Osteoblast (primary cell): Measurements from ENCODE around the gene C1R. TPM values are rescaled to one million over a fixed set of nuclear protein-coding genes. Genes with fewer than 3 reads are reported as not detected.
"Not testable (repeated sequence)": the region's sequence is repeated elsewhere in the genome, so short reads cannot be mapped to it uniquely, and the experiment has no call there.

Experiments used
- DNase-seq: peaks from one replicate; pipeline ENCODE4 v3.0.0; 2011; ENCODE audit warnings: low spot score, mixed read lengths; ENCODE audit not compliant: insufficient read length; ENCODE audit errors: missing footprints
- H2AFZ ChIP-seq: 2 replicates; pipeline ENCODE4 v1.6.0; 2011; ENCODE audit warnings: mild to moderate bottlenecking, low read length
- H3K27ac ChIP-seq: 2 replicates; pipeline ENCODE4 v1.5.1; 2011; ENCODE audit warnings: mild to moderate bottlenecking, low read depth, low read length, moderate library complexity
- H3K27me3 ChIP-seq: 2 replicates; pipeline ENCODE4 v1.6.0; 2012; ENCODE audit warnings: mild to moderate bottlenecking, control low read depth, inconsistent platforms, low read length, moderate library complexity; ENCODE audit not compliant: insufficient read depth
- H3K36me3 ChIP-seq: 2 replicates; pipeline ENCODE4 v1.5.1; 2011; ENCODE audit warnings: mild to moderate bottlenecking, low read length, control low read depth, moderate library complexity; ENCODE audit not compliant: insufficient read depth
- H3K4me1 ChIP-seq: 2 replicates; pipeline ENCODE4 v1.5.1; 2011; ENCODE audit warnings: mild to moderate bottlenecking, low read length, control low read depth, moderate library complexity; ENCODE audit not compliant: insufficient read depth
- H3K4me2 ChIP-seq: 2 replicates; pipeline ENCODE4 v1.6.0; 2011; ENCODE audit warnings: mild to moderate bottlenecking, low read length; ENCODE audit not compliant: insufficient read depth
- H3K4me3 ChIP-seq: fragments of 200-600 bp; sonication (generic); 3 replicates; pipeline ENCODE4 v1.5.1; 2012; ENCODE audit warnings: mild to moderate bottlenecking, low read length, inconsistent platforms; ENCODE audit not compliant: insufficient read depth
- H3K79me2 ChIP-seq: 2 replicates; pipeline ENCODE4 v1.6.0; 2012; ENCODE audit warnings: mild to moderate bottlenecking, low read length, control low read depth, inconsistent platforms; ENCODE audit not compliant: insufficient read depth
- H3K9me3 ChIP-seq: 2 replicates; pipeline ENCODE4 v1.5.1; 2011; ENCODE audit warnings: low read depth, low read length, control low read depth
- H4K20me1 ChIP-seq: 2 replicates; pipeline ENCODE4 v1.6.0; 2012; ENCODE audit warnings: mild to moderate bottlenecking, low read length, control low read depth; ENCODE audit not compliant: insufficient read depth
- CTCF ChIP-seq: IDR thresholded peaks from 2 replicates; pipeline ENCODE4 v1.5.1; 2011; ENCODE audit warnings: mild to moderate bottlenecking, low read depth, low read length, moderate library complexity; ENCODE audit errors: extremely low read depth
- total RNA-seq: library from RNA; depleted of rRNA; stranded (reverse); fragments of >200 nt; gene quantifications from 2 replicates; pipeline ENCODE4 v1.2.3, GENCODE V29; 2012

C1R gene
- total RNA-seq, 1 donor, result 330 TPM

GRCh38 chr12:7058163-7058845 lies 33.9 kb downstream of the C1R start:
- H3K79me2 ChIP-seq, result no peaks in the 10 kb centered on the region
- no peak overlapping the region for H3K27ac ChIP-seq
- no peaks in the 10 kb centered on the region for H3K9me3 ChIP-seq
- no peak overlapping the region for H2AFZ ChIP-seq
- peaks cover 17% of the 10 kb centered on the region for H3K4me1 ChIP-seq
- no peaks in the 10 kb centered on the region for H4K20me1 ChIP-seq
- H3K4me2 ChIP-seq, result no peak overlapping the region
- no peaks in the 10 kb centered on the region for H3K36me3 ChIP-seq
- no peak overlapping the region for H3K4me3 ChIP-seq
- no peak for TF ChIP-seq CTCF
- H3K27me3 ChIP-seq, result peaks cover 12% of the 10 kb centered on the region
- no peak for DNase-seq

DNA sequence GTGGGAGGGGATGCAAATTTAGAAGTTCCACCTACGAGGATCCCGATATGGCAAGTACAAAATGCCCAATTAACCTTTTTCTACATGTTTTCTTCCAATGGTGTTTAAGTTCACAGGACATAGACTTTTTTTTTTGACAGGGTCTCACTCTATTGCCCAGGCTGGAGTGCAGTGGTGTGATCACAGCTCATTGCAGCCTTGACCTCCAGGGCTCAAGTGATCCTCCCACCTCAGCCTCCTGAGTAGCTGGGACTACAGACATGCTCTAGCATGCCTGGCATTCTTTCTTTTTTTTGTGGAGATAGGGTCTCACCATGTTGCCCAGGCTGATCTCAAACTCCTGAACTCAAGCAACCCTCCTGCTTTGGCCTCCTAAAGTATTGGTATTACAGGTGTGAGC lies 36.5 kb downstream of the C1R start:
- H3K27me3 ChIP-seq, result peaks cover 26% of the 10 kb centered on the region
- H3K4me3 ChIP-seq, H3K79me2 ChIP-seq, H3K4me1 ChIP-seq, H3K36me3 ChIP-seq, H2AFZ ChIP-seq, H3K9me3 ChIP-seq, H3K4me2 ChIP-seq, H4K20me1 ChIP-seq, DNase-seq, H3K27ac ChIP-seq: not testable (repeated sequence)

DNA sequence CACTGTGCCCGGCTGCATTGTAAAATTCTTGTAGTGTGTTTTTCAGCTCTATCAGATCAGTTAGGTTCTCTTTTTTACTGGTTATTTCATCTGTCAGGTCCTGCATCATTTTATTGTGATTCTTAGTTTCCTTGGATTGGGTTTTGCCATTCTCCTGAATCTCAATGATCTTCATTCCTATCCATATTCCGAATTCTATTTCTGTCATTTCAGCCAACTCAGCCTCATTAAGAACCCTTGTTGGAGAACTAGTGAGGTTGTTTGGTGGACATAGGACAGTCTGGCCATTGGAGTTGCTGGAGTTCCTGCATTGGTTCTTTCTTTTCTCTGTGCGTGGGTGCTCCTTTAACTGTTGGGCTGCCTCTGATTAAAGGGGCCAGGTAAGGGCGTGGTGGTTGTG lies 37.3 kb downstream of the C1R start:
- DNase-seq, result no peak
- no peaks in the 10 kb centered on the region for H3K79me2 ChIP-seq
- H3K27ac ChIP-seq, result no peak overlapping the region
- H2AFZ ChIP-seq, result no peak overlapping the region
- no peaks in the 10 kb centered on the region for H4K20me1 ChIP-seq
- H3K4me2 ChIP-seq, result no peak overlapping the region
- H3K27me3 ChIP-seq, result peaks cover 29% of the 10 kb centered on the region
- no peak overlapping the region for H3K4me3 ChIP-seq
- no peaks in the 10 kb centered on the region for H3K36me3 ChIP-seq
- H3K4me1 ChIP-seq, result peaks cover 3% of the 10 kb centered on the region
- TF ChIP-seq CTCF, result no peak
- H3K9me3 ChIP-seq, result no peaks in the 10 kb centered on the region

- not testable (repeated sequence) for H3K4me2 ChIP-seq, H3K9me3 ChIP-seq, H3K79me2 ChIP-seq, H3K4me3 ChIP-seq, H4K20me1 ChIP-seq, DNase-seq, H3K36me3 ChIP-seq, H2AFZ ChIP-seq, H3K27ac ChIP-seq, H3K4me1 ChIP-seq
- H3K27me3 ChIP-seq, result peaks cover 24% of the 10 kb centered on the region
Observed at GRCh38 chr12:7049973-7050372, 42.3 kb downstream of the C1R start.

- peaks cover 21% of the 10 kb centered on the region for H3K27me3 ChIP-seq
- H3K4me1 ChIP-seq, H3K27ac ChIP-seq, H3K4me2 ChIP-seq, H3K9me3 ChIP-seq, DNase-seq, H2AFZ ChIP-seq, H3K36me3 ChIP-seq, H3K79me2 ChIP-seq, H3K4me3 ChIP-seq, H4K20me1 ChIP-seq: not testable (repeated sequence)
Observed at GRCh38 chr12:7049445-7049951, 42.7 kb downstream of the C1R start.
